Measurements from ENCODE around the gene NEK2. TPM values are rescaled to one million over a fixed set of nuclear protein-coding genes. Genes with fewer than 3 reads are reported as not detected.

Gene NEK2
- total RNA-seq, 2 donors from 2014 or later, result not detected

- H3K27me3 ChIP-seq, result no peaks in the 10 kb centered on the region
- intact Hi-C loops (cut with DNase I), result no loop called here
- ATAC-seq, result peak; percentile 84
- H3K27ac ChIP-seq, result peak overlapping the region; percentile 70 to 86 (median 82)
- H3K4me3 ChIP-seq, result no peak overlapping the region
- no peaks in the 10 kb centered on the region for H3K36me3 ChIP-seq (replicated peaks in 1 of 2; ENCODE audit: insufficient read depth in 1 of 2, low read depth in 2 of 2)
- H3K4me1 ChIP-seq, result peaks cover 45% of the 10 kb centered on the region
- TF ChIP-seq CTCF (IDR thresholded peaks at IDR 0.05), result peak in 2 of 7 experiments; percentile 6 to 7
- TF ChIP-seq POLR2A (IDR thresholded peaks at IDR 0.05), result peak; percentile 33 to 62 (median 46)
- peak; percentile 85 to 93 (median 91) for DNase-seq
- no peaks in the 10 kb centered on the region for H3K9me3 ChIP-seq
- WGBS, 2 donors, result 21% methylated on average over 4 to 20 of the region's 20 CpGs
Measured at GRCh38 chr1:211643324-211644212, 31.9 kb downstream of the NEK2 start.

GRCh38 chr1:211642870-211643269 is 32.6 kb downstream of the NEK2 start:
- Histone ChIP-seq H3K4me3 (no peak overlapping the region), H3K27ac (peak overlapping the region; percentile 70 to 86 (median 82)), H3K4me1 (peaks cover 38% of the 10 kb centered on the region), H3K27me3 (no peaks in the 10 kb centered on the region), H3K36me3 (replicated peaks in 1 of 2; ENCODE audit: insufficient read depth in 1 of 2, low read depth in 2 of 2) (no peaks in the 10 kb centered on the region), H3K9me3 (no peaks in the 10 kb centered on the region)
- 76% methylated on average over 3 to 4 of the region's 4 CpGs for WGBS, 2 donors
- ATAC-seq, result no peak
- no peak for DNase-seq
- no peak for TF ChIP-seq POLR2A (IDR thresholded peaks at IDR 0.05)
- no peak for TF ChIP-seq CTCF (IDR thresholded peaks at IDR 0.05)
- intact Hi-C loops (cut with DNase I), result no loop called here

GRCh38 chr1:211641942-211642341 is 33.5 kb downstream of the NEK2 start:
- DNase-seq, result no peak
- no peak for TF ChIP-seq POLR2A (IDR thresholded peaks at IDR 0.05)
- TF ChIP-seq CTCF (IDR thresholded peaks at IDR 0.05), result no peak
- intact Hi-C loops (cut with DNase I), result no loop called here

GRCh38 chr1:211641044-211641800 is 34.2 kb downstream of the NEK2 start:
- TF ChIP-seq CTCF (IDR thresholded peaks at IDR 0.05) (no peak), POLR2A (IDR thresholded peaks at IDR 0.05) (no peak)
- no peaks in the 10 kb centered on the region for H3K27me3 ChIP-seq
- H3K36me3 ChIP-seq (replicated peaks in 1 of 2; ENCODE audit: insufficient read depth in 1 of 2, low read depth in 2 of 2), result no peaks in the 10 kb centered on the region
- H3K27ac ChIP-seq, result no peak overlapping the region
- DNase-seq (no peak), ATAC-seq (no peak)
- no peak overlapping the region for H3K4me3 ChIP-seq
- H3K4me1 ChIP-seq, result peaks cover 34% of the 10 kb centered on the region
- H3K9me3 ChIP-seq, result no peaks in the 10 kb centered on the region
- intact Hi-C loops (cut with DNase I), result no loop called here
- WGBS, 2 donors, result 90 to 95% methylated on average over 11 of the region's 11 CpGs

More at GRCh38 chr1:211641942-211642341, 33.5 kb downstream of the NEK2 start:
- WGBS, 2 donors, result 97 to 100% methylated on average over 2 of the region's 2 CpGs
- no peaks in the 10 kb centered on the region for H3K27me3 ChIP-seq
- no peaks in the 10 kb centered on the region for H3K36me3 ChIP-seq (replicated peaks in 1 of 2; ENCODE audit: insufficient read depth in 1 of 2, low read depth in 2 of 2)
- no peak for ATAC-seq
- H3K9me3 ChIP-seq, result no peaks in the 10 kb centered on the region
- H3K4me3 ChIP-seq, result no peak overlapping the region
- no peak overlapping the region for H3K27ac ChIP-seq
- H3K4me1 ChIP-seq, result peaks cover 34% of the 10 kb centered on the region

All from body of pancreas (tissue), 4 donors.